NCI-H146 treated with DMSO at 0.1 percent for 48 hours (cell line): ENCODE results near the gene SCMH1.

ENCODE experiments used
- DNase-seq: peaks from one replicate; lab custom pipeline; 2025; ENCODE audit not compliant: unreplicated experiment; lab: John Stamatoyannopoulos, UW

The SCMH1 gene

GRCh38 chr1:41032147-41032546 is 210.0 kb downstream of the SCMH1 start:
- no peak for DNase-seq

- DNase-seq, result no peak
These were observed 211.1 kb downstream of the SCMH1 start for GRCh38 chr1:41030872-41031616.

DNA sequence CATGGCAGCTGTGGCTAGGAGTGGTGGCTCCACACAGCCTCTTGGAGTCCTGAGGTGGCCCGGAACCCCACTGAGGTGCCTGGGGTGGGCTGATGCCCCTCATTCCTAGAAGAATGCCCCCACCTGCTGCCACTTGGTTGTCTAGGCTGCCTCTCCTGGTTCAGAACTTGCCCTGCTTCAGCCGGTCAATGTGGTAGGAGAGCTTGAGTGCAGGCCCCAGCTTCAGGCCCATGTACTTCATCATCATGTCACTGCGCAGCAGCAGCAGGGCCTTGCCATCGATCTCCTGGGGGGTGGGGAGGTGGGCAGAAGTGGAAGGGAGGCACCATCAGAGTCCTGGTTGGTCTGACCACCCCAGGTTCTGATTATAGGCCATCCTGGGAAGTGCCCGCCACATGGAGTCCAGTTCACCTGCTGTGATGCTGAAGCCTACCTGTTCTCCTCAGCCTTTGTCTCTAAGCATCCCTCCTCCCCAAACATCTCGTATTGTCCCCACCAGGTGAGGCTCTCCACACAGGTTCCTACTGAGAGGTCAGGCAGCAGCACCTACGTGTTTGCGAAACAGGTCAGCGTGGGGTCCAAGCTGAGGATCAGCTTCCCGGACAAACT is 214.0 kb downstream of the SCMH1 start:
- no peak for DNase-seq

- no peak for DNase-seq
These were observed 215.9 kb downstream of the SCMH1 start for GRCh38 chr1:41025979-41026819.

DNA sequence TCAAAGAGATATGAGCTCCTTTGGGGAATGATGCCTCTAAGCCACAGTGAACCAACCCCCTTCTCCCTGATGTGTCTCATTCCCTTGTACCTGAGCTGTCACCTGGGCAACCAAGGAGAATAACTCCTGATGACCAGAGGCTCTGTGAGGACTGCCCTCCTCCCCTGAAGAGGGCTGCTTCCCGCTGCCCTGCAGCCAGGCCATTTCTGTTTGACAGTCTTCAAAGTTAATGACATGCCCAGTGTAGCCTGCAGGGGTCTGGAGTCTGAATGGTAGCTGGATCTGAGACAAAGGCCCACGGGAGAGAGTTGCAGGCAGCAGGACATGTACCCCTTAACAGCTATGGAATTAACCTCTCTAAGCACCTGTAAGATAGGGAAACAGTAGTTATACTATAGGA is 217.2 kb downstream of the SCMH1 start:
- DNase-seq, result no peak

DNA sequence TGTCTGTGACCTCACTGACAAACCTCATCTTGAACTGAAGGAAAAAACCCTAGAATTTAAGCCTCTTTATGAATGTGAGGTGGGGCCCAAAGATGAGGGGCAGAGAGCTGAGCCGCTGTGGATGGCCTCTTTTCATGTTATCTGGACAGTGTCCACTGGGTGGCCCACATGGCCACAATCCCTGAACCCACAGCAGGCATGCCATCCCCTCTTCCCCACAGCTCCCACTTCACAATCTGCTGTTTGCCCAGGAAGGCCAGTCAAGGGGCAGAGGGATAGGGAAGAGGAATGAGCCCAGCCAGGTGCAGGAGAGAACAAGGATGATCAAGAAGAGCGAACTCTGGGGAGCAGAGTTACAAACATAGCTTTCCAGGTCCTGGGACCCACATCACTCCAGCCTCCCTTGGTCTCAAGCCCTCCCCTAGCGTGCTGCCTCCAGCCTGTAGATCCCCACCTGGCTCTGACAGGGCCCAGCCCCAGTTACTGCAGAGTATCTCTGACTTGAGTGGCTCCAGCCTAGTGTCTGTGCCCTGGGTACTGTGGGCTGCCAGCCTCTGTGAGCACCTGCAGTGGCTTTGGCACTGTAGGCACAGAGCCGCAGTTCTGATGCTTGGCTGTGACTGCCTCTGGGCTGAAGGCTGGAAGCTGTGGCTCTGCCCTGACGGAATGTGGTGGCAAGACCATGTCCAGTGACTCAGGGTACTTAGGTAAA is 218.7 kb downstream of the SCMH1 start:
- no peak for DNase-seq

- DNase-seq, result no peak
These were observed 219.7 kb downstream of the SCMH1 start for GRCh38 chr1:41022424-41022823.

- DNase-seq, result no peak
These were observed 220.4 kb downstream of the SCMH1 start, which contains the start of gene SLFNL1 for GRCh38 chr1:41021526-41022308. SLFNL1 (minus strand) TSS chr1:41021725; CDS start chr1:41020660, 1,065 bp downstream.

DNA sequence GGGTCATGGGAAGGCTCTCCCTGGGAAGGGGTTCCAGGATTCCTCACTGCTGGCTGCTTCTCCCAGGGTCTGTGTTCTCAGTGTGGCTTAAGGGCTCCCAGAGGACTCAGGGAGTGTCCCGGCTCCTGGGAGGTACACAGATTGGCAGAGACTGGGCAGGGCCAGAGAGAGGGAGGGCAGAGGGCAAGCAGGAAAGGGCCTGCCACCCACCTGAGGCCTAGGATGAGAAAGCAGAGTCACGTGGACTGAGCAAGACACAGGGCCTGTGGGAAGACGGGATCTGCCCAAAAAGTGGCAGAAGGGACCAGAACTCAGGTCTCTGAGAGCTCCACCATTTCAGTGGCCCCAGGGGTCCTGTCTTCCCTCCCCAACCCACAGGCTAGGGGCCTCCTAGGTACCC is 221.5 kb downstream of the SCMH1 start:
- no peak for DNase-seq

- no peak for DNase-seq
These were observed 222.0 kb downstream of the SCMH1 start for GRCh38 chr1:41020109-41020576.

DNA sequence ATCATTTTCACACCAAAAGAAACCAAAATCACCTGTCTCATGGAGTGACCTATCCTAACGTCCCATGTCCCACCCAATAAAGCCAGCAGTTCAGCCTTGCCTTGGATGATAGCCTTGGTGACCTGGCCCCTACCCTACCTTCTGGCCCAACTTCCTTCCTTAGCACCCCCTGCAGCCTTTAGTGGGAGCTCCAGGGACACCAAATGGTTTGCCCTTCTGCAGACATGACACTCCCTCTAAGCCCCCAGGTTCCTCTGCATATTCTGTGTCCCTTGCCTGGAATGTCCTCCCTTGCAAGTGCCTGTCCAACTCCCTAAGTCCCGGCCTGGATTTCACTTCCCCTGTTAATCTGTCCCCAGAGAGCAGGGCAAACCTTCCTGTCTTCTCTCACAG is 222.8 kb downstream of the SCMH1 start:
- DNase-seq, result no peak

GRCh38 chr1:41018018-41018410 is 224.1 kb downstream of the SCMH1 start:
- DNase-seq, result no peak

DNA sequence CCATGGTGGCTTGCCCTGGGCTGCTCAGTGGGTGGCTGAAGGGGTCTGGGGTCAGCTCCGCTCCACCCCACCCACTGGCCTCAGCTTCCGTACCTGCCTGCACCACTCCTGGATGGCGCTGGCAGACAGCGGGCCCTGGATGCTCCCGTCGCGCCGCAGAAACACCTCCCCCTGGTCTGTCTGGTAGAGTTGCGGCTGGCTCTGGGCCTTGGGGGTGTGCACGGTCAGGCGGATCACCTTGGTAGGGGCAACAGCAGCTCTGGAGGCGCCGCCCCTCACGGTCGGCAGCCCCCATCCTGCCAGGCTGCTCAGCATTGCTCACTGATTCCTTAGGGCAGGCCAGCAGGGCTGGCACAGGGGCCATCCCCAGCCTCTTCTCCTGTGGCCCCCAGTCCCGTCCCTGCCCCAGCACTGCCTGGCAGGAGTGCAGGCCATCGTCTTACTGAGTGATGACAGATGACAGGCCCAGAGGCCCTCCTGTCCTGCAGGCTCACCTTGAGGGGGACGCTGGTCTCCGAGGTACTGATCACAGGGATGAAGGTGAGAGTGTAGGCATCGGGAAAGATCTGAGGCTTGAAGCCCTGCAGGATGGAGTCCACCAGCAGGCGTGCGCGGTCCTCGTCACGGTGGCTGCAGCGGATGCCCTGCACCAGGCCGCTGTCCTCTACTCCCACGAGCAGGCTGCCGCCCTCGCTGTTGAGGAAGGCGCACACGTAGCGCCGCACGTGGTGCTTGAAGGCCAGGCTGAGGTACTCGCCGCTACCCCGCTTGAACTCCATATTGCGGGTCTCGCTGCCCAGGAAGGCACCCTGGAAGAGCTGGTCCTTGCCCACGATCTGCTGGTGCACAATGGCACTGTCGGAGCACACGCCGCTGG is 224.7 kb downstream of the SCMH1 start:
- DNase-seq, result no peak

- no peak for DNase-seq
These were observed 226.1 kb downstream of the SCMH1 start for GRCh38 chr1:41015897-41016470.

DNA sequence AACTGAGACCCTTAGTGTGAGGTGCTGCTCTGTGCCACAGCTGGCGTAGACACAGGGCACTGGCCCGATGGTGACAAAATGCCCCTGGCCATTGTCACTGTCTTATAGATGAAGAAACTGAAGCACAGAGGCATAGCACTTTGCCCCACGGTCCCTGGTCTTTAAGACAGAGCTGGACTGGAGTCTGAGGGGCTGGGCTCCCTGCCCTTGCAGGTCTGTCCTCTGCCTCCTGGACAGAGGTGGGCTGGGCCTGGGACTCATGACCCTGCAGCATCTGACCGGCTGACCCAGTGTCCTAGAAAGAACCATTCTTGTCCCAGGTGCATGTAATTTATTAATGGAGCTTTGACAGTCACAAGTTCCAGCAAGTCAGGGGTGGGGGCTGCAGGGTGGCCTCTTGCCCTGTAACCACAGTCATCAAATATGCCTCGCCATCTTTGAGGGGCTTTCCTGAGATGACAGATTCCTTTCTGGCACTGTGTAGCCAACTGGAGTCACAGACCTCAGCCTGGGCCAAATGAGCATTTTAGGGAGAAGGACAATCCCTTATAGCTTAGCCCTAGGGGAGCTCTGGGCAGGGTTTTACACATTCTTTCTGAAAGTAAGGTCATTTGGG is 226.7 kb downstream of the SCMH1 start:
- DNase-seq, result no peak

GRCh38 chr1:41014871-41015270 is 227.2 kb downstream of the SCMH1 start:
- no peak for DNase-seq

- DNase-seq, result no peak
These were observed 228.3 kb downstream of the SCMH1 start for GRCh38 chr1:41013796-41014195.

DNA sequence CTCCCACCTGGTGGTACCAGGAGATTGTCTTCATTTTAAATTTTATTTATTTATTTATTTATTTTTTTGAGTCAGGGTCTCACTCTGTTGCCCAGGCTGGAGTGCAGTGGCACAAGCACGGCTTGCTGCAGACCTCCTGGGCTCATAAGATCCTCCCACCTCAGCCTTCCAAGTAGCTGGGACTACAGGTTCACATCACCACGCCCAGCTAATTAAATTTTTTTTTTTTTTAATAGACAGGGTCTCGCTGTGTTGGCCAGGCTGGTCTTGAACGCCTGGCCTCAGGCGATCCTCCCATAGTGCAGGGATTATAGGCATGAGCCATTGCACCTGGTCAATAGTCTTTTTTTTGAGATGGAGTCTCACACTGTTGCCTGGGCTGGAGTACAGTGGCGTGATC is 229.1 kb downstream of the SCMH1 start:
- DNase-seq, result no peak

DNA sequence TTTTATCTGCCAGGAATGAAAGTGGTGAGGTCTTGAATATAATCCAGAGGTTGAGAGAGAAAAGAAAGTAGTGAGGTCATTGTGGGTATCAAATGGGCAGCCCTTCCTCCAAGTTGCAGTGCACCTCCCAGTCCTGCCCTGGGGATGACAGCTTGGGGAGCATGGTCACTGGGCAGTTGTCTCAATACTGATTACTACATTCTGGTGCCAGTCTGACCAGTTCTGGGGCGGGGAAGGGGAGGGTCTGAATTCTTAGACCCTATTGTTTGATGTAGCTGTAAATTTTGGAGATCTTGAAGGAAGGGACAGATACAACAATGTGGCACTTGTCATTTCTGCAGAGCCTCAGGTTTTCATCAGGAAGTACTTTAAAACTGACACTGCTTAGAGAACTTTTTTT is 231.8 kb downstream of the SCMH1 start:
- DNase-seq, result no peak
